GM18508 (cell line): ENCODE data around the gene PRKD1.
"Not testable (repeated sequence)": the region's sequence is repeated elsewhere in the genome, so short reads cannot be mapped to it uniquely, and the experiment has no call there.

Source experiments
- ATAC-seq: cut with Tn5 transposase; IDR thresholded peaks from one replicate; pipeline ENCODE4 v1.9.1; 2021; ENCODE audit warnings: moderate number of reproducible peaks; ENCODE audit not compliant: insufficient read depth, unreplicated experiment

PRKD1 gene

DNA sequence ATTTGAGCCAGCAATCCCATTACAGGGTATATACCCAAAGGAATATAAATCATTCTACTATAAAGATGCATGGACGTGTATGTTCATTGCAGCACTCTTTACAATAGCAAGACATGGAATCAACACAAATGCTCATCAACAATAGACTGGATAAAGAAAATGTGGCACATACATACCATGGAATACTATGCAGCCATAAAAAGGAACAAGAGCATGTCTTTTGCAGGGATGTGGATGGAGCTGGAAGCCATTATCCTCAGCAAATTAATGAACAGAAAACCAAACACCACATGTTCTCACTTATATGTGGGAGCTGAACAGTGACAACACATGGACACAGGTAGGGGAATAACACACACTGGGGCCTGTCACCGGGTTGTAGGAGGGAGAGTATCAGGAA lies 238.1 kb downstream of the PRKD1 start:
- ATAC-seq = not testable (repeated sequence)

DNA sequence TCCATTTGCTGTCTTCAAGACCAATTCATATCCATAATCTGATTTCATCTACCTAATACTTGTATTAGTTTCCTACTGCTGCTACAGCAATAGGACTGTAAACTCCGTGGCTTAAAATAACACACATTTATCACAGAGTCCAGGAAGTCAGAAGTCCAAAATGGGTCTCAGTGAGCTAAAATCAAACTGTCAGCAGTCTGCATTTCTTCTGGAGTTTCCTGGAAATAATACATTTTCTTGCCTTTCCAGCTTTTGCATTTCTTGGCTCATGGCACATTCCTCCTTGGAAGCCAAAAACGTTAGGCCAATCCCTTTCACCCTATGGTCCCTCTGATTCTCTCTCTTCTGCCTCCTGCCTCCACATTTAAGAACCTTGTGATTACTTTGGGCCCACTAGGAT lies 239.8 kb downstream of the PRKD1 start:
- no peak for ATAC-seq

DNA sequence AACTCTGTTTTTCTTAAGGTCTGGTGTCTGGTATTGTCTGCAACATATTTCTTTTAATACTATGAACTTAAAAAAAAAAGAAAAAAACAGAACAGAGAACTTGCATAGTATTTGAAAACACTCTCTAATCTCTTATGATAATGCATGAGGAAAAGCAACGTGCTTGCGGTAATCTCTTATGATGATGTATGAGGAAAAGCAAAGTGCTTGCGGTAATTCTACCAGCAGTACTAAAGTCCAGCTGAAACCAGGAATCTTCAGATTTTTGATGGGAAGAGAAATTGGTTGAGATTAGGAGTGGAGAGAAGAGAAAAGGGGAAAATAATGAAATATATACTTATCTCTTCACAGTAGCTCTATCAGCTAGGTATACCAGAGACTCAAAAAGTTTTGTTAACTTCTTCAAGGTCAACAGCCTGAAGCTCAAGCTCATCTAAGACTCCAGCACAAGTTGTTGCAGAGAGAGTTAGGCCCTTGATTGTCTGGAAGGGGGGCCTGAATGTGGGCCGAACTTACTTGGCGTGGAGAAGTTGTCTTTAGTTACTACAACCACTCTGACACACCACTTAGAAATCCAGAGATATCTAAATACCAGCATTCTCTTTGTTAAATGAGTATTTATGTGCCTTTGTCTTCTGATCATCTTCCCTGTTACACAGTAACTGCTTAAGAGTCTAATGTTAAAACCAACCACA lies 240.4 kb downstream of the PRKD1 start:
- ATAC-seq = no peak

DNA sequence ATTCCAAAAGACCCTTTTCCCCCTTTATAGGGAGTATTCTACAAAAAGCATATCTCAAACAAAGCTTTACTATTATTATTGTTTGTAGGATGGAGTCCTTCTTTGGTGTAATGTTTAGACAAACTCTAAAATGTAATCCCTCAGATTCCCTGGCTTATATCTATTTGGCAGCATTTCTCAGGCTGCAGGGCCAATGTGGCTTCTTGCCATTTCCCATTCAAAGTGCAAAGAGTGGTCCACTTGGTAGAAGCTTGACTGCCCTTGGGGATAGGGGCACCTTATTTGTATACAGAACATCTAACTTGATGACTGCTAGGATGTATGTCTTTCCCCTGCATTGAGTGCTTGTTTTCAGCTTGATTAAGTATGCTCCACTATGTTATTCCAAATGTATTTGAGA lies 242.7 kb downstream of the PRKD1 start:
- no peak for ATAC-seq

DNA sequence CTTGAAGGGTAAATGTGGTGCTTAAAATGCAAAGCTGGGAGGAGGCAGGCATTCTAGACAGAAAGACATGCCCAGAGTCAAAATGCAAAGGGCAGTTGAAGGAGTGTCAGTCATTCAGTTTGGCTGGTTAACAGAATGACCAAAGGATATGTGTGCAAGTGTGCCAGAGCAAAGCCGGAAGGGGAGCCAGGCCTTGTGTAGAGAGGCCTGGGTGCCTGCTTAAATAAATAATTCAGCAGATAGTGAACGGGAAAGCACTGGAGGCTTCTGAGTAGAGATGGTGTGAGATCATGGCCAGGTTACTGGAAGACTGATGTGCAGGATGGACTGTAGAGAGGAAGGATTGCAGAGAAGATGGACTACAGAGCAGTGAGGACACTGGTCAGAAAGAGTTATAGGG lies 244.9 kb downstream of the PRKD1 start:
- no peak for ATAC-seq

DNA sequence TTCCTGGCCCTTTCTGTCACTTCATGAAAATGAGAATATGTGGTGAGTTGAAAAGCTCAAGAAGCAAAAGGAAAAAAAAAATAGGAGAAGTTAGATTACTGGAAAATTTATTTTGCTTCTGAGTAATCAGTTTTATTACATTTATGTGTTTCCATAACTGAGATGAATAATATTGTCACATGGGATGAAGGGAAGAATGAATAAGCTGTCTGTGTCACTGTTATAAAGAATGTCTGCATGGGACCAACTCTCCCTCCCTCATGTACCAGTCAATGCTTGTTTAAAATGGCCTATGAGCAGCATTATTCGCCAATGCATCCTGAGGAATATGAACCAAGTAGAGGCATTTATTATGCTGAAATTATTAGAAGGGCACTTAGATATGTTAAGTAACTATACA lies 246.3 kb downstream of the PRKD1 start:
- ATAC-seq = no peak

DNA sequence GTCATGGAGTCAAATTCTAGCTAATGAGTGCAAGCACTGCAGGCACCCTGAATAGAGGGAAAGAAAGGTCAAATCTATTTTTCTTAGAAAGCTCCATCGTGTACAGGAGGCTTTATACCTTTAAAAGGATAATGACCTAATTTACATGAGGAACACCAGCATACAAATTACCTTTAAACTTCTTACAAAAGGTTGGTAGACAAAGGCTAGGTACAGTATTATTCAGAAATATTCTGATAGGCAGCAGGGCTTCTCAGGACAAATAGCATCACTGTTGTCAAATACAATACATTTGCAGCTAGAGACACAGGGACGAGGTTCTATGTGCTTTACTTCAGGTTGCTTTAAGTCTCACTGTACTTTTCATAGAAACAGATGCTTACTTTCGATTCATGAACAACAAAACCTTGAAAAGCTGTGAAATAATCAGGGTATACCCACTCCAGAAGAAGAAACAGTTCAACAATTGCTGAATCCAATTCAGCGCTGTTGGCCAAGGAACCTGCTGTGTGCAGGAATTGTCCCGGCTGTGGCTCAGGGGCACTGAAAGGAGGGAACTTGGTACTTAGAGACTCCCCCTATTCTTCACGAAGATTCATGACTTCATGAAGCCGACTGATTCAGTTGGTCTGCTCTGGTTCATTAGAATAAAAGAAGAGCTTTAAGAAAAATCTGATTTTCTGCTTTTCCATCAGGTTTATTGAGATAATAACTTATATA lies 252.9 kb downstream of the PRKD1 start:
- no peak for ATAC-seq

DNA sequence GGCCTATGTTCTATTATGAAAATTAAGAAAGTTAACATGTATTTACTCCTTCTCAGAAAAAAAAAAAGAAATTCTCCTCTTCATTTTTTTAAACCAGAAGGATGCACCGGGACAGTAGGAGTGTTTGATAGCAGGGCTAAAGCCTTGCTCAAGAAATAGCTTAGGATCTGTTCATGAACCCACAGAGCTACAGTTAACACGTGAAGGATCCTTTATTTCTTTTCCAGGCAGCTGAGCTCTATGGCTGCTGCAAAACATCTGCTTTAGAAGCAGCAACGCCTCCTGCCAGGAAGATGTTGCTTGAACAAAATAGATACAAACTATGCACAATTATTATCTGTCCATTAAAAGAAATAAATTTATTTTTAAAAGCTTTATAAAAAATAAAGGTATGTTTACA lies 254.8 kb downstream of the PRKD1 start:
- no peak for ATAC-seq

DNA sequence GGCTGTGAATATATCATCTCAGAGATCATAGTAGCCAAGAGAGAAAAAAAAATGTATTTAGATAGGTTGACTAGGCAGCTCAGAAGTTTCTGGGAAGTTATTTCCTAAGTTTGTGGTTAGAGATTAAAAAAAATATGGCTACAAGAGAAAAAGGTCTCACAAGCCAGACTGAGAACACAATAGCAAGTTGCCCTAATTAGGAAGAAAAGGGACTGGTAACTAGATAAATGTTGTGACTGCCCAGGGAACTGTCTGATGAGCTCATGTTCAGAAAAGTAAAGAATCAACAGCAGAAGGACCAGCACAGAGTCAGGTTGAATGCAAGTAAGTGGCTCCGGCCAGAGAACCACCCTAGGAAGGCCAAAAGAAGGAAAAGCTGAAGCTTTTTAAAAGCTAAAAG lies 256.6 kb downstream of the PRKD1 start:
- ATAC-seq = no peak

DNA sequence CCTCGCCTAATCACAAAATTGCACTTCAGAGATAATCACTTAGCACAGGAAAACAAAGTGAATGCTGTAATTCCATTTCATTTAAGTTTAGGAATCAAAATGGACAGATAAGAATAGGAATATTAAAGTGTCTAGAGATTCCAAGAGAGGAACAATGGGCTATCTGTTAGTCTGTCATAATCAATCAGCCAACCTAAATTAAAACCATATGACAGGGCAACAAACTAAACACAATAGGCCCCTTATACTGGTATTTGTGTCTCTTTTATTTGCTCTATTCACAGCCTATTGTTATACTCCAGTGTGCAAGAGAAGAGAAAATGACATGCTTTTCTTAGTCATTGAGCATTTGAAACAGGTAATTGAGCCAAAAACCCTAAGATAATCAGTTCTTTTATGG lies 259.4 kb downstream of the PRKD1 start:
- ATAC-seq = no peak

DNA sequence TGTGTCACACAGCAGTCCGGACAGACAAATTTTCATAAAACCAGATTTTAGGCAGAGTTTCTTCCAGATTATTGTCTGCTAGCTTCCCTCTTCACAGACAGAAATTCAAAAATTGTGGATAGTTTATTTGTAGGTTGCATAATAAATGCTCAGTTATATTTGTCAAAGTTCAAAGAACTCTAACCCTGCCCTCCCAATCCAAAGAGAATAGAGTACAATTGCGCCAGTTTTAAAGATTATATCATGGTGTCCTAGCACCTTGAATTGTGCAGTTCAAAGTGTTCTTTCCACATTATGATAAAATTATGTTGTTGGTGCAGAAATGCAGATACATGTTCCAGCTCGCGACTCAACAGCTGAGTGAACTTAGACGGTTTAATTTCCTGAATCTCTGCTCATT lies 263.1 kb downstream of the PRKD1 start:
- no peak for ATAC-seq

DNA sequence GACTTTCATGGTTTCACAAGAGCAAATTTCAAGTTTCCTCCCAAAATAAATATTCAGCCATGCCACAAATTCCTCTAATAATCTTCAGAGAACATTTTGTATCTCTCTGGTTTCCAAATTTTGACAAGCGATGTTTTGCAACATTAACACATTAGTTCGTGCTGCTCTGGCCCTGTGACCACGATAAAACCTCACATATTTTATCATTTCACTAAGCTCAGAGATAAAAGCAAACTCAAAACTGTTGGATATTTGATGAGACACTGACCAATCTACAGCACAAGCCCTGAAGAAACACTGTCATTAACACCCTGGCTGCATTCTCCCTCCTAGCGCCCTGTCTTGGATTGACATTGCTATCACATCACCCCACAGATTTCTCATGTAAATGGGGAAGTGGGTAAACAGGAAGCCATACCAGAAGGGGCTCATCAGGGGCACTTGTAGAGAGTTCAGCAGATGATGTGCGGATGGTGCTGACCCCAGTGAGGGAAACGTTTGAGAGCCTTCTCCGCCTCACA lies 264.3 kb downstream of the PRKD1 start:
- ATAC-seq = no peak

DNA sequence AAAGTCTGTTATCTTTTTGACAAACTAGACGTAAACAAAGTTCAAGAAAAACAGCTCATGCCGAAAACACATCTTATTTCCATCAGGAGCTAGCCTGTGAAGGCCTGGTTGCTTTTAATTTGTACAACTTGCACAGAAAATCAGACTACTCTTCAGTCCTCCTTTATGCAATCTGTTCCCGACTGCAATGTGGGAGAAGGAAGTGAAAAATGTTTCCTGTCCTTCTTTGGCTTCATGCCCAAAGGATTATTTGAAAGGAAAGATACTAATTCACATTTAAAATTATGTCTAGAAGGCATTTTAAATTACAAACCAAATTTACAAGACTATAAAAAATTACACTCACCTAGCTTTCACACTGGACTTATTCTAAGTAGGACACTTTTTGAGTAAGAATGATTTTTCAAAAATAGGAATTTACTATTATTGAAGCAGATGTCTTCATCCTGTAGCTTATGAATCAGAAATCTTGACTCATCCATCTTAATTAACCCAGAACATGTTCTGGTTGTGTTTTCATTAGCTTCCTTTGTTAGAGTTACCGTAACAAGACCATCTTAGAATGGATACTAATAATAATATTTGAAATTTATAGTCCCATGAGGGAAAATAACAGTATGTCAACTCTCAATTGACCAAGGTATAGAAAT lies 272.6 kb downstream of the PRKD1 start:
- ATAC-seq = no peak

DNA sequence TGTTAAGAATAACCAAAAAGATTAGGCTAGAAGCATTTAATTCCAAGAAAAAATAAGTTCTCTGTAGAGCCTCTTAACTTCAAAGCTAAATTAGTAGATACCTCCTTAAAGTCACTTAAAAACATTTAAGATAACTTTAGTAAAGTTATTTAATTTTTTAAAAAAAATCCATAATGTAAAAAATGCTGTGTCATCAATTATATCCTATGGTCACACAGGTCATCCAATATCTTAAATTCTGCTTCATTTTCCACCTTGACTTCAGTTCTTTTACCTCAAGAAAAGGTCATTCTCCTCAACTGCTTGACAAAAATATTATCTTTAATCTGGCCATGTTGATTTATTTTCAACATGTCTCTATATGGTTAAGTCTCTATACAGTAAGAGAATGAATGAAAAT lies 274.3 kb downstream of the PRKD1 start:
- no peak for ATAC-seq

DNA sequence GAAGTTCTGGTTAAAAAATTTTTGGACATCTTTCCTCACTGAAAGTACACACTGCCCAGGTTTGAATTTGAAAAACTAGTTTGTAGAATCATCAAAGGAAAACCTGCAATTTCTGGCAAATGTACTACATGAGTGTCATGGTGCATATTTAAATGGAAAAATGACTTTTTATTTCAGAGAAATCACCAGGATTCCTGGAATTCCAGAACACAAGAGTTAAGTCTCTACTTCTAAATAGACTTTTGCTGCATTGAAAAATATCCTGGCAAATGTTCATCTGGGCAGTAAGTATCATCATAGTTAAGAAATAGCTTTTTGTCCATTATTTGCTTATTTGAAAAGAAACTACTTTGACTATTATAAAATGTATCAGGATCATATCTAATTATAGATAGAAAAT lies 275.1 kb downstream of the PRKD1 start:
- ATAC-seq = no peak

DNA sequence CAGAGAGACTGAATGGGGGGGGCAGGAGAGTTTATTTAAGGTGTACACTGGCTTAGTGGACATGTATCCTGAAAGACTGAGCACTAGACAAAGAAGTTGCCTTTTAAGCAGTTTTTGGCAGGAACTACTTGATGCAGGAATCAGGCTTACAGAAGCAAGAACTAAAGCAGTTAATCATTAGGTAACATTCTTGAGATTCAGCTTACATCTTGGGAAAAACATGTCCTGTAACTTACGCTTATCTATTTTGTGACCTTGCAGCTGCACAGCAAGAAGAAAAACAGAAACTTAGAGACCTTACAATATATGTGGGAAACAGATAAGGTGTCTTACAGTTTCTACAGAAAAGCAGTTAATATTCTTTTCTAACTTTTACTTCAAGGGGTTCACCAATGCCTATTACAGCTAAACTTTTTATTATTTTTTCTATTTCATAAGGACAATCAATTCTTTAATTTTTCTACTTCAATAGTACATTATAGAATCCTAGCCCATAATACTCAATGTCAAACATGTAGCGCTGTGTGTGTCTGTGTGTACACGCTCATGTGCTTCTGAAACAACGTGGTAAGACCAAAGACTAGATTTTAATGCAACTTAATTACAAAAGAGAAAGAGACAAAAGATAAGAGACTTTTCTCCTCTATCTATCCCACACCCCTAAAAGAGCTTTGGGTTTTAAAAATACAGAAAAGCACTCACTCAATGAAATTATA lies 276.9 kb downstream of the PRKD1 start:
- no peak for ATAC-seq

DNA sequence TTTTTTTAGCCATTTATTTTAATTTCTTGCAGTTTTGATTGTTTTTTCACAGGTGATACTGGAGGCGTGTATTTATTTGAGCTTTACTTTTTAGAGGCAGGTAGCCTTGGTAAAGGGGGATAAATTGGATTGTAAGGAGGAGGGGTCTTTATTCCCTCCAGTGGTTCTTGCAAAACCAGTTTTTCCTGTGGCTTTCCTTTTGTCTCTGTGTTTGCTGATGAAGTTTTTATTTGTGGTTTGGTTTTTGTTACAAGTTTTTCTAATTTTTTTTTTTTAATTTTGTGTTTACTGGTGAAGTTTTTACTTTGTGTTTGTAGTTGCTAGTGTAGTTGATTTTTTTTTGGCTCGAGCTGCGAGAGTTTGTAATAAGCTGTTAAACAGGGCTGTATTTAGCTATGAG lies 278.5 kb downstream of the PRKD1 start:
- no peak for ATAC-seq

DNA sequence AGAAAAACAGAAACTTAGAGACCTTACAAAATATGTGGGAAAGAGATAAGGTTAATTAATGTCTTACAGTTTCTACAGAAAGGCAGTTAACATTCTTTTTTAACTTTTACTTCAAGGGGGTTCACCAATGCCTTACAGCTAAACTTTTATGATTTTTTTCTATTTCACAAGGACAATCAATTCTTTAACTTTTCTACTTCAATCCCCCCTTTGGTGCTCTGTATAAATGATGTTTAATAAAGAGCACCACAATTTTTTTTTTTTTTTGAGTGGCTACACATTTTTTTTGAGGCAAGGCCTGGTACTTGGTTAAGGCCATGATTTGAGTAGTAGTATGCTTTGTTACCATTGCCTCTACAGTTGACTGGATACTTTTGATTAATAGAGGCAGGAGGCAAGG lies 279.6 kb downstream of the PRKD1 start:
- no peak for ATAC-seq

DNA sequence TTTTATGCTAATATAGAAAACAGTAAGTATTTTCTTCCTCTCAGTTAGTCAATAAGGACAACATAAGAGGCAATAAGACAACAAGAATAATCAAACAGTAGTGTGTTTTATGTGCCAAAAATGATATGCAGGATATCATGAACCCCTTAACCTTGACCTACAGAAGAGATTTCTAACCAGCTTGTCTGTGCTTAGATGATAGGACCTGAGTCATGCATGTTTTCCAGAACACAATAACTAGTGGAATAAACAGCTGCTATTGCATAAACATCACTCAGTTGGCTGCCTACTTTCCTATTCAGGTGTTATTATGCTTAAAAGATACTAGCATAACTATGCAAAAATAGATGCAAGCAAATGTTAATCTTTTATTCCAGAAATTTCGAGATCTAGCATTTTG lies 282.5 kb downstream of the PRKD1 start:
- no peak for ATAC-seq

DNA sequence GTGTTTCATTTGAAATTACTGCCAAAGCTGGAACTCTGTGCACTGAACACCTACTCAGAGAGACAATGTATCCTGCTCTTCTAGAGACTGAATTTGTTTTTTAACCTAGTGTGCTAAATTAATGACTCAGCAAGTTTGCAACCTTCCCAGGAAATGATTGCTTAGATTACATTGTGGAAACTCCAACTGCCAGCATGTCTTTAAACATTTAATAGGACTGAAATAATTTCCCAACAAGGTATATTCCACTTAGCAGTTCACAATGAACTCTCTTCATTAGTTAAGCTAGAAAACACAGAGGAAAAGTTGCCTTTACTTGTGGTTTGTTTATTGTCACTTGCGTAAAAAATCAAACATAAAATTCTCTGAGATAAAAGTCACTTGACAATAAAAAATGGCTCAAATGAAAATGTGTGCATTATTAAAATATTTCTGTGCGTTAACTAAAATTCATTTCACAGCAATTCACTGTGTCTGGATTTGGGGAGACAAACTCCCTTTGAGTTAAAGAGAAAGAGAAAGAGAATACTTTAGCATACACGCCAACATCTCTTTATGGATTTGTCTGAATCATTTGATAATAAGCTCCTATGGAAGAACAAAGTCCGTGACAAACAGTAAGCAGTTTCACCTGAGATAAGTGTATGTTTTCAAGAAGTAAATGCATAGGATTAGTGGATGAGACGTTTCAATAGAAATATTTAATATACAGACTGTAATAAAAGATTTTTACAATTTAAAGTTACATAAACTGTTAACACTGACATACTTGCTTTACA lies 284.0 kb downstream of the PRKD1 start:
- no peak for ATAC-seq
